Myocyte (in vitro differentiated cells): Measurements from ENCODE around the gene TMEM107. TPM values are rescaled to one million over a fixed set of nuclear protein-coding genes. Genes with fewer than 3 reads are reported as not detected.
"Not testable (repeated sequence)": the region's sequence is repeated elsewhere in the genome, so short reads cannot be mapped to it uniquely, and the experiment has no call there.

ENCODE experiments used
- DNase-seq: peaks from one replicate; pipeline ENCODE4 v3.0.0-alpha.2; 2012; ENCODE audit warnings: low read depth
- polyA plus RNA-seq: library from polyadenylated mRNA; unstranded; fragments of >200 nt; gene quantifications from one replicate; pipeline ENCODE4 v1.2.1, GENCODE V29; 2012; ENCODE audit warnings: missing spikeins
- total RNA-seq: library from RNA; depleted of rRNA; stranded (reverse); fragments of >200 nt; gene quantifications from 2 replicates; pipeline ENCODE4 v1.2.3, GENCODE V29; 2014

TMEM107 gene
- total RNA-seq: 11.5 and 15.9 TPM in 2 replicates
- 26.8 TPM for polyA plus RNA-seq

- peak; percentile 86 for DNase-seq
These were observed at the start of gene TMEM107 for GRCh38 chr17:8176197-8176940. Gene TMEM107, minus strand, starts transcription at chr17:8176380. Its CDS starts 94 bp downstream, at chr17:8176286.

GRCh38 chr17:8224891-8225812 lies 49.0 kb upstream of the TMEM107 start:
- no peak for DNase-seq

DNA sequence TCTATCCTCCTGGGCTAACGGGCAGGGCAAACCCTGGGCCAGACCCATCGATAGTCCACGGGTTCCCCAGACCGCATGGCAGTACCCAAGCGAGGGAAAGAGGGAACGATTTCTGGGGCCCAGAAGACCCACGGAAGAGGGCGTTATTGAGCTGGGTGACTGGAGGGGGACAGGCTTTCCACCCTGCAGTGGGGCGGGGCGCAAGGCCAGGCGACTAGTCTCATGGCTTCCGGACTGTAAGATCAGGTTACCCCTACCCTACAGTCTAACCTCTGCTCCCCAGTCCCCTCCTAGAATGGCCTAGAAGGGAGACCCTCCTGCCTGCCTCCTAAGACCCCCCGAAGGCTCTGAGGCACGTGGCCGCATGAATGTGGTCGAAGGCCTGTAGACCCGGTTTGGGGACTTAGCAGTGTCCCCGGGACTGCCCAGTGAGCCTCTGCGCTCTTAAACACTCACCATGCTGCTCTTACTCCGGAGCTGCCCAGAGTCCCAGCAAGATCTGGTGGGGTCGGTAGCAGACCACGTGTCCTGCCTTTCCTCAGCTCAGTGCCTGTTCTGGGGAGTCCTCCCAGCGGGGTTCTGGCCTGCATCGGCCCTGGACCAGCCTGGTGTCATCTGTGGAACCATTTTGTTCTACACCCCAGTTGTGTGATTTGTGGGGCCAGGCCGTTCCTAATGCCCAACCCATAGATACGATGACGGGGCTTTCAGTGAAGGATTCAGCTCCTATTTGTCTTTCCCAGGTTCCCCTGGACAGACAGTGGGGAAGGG lies 47.4 kb upstream of the TMEM107 start:
- peak; percentile 84 for DNase-seq

- peak; percentile 92 for DNase-seq
These were observed 46.6 kb upstream of the TMEM107 start for GRCh38 chr17:8222630-8223355.

DNA sequence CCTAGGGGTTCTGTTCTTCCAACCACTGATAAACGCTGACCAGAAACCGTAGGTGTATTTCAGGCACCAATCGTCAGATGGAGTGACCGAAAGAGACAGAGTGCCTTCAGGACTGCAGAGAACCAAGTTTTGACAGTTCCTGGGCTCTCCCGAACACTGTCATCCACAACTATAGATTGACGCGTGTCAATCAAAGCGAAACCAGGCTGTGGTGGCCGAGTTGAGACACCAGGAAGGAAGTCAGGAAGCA lies 46.1 kb upstream of the TMEM107 start:
- no peak for DNase-seq

DNA sequence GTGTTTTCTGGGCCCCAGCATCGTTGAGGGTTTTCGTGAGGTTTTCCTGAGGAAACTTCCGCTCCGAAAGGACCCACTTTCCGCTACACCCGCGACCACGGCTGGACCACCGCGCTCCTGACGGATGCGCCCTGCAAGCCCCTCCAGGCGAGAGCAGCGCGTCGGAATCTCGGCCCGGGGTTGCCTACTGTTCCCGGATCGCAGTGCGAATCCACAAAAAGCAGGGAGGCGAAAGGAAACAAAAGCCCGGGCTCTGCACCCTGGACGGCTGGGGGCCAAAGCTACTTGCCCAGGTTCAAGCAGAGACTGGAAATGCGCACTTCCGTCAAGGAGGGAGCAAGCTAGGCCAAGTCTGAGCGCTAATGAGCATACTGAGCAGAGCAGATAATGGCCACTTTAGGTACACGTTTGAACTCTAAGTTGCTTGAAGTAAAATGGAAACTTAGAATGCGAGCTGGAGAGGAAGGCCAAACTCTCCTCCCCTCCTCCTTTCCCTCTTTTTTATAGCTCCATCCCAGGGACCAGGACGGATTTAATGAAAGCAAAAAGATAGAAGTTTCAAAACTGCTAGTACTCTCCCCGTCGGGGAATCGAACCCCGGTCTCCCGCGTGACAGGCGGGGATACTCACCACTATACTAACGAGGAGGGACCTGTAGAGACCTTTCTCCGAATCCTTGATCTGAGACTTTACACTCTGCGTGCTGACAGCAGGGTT lies 45.6 kb upstream of the TMEM107 start:
- peak; percentile 93 for DNase-seq

- DNase-seq: peak; percentile 92
These were observed 44.8 kb upstream of the TMEM107 start for GRCh38 chr17:8220783-8221662.

DNA sequence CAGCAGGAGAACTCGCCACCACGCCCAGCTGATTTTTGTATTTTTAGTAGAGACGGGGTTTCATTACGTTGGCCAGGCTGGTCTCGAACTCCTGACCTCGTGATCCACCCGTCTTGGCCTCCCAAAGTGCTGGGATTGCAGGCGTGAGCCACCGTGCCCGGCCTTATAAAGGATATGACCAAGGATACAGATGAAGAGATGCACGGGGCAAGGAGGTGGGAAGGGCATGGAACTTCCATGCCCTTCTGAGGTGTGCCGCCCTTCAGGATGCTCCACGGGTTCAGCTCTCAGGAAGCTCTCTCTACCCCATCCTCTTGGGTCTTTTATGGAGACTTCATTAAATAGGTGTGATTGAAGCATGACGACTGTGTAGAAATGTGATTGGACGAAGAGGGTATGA lies 37.8 kb upstream of the TMEM107 start:
- DNase-seq: not testable (repeated sequence)

- peak; percentile 19 for DNase-seq
These were observed 36.4 kb upstream of the TMEM107 start for GRCh38 chr17:8212312-8213180.

GRCh38 chr17:8210761-8211458 lies 34.7 kb upstream of the TMEM107 start:
- no peak for DNase-seq

DNA sequence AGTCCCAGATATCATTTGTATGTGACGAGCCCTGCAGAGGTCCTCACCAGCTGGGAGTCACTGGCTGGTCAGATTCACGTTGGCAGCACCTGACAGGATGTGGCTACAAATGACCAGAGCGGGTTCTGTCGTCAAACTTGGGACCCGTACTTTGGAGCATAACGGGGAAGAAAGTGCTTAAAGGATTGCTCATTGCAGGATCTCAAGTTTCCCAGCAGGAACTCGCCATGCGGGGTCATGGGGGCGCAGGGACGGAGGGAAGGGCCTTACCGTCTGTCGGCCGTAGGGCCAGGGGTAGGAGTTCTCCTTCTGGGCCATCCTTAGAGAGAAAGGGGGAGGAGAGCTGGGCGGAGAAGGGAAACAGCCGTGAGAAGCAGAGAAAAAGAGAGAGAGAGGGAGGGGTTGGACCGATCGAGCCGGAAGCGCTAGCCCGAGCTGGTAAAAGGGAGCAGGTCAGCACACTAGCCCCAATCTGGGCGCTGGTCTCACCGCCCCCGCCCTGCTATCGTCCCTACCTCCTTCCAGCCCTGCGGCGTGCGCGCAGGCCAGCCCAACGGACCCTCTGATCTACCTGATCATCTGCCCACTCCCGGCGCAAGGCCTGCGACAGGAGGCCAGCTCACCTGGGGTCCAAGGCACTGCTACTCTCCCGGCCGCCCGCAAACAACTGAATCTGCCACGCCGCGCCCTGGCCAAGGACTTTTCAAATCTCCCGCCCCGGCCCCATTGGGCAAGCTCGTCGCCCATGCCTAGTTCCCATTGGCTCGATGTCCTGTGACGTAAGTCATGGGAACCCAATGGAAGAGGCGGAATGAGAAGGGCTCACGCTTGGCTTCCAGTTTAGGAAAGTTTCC lies 34.0 kb upstream of the TMEM107 start, which contains the start of gene AURKB:
AURKB (minus strand) TSS at position 669 of the 854 bp plus-strand sequence; CDS start at position 318, 351 bp downstream.
- peak; percentile 98 for DNase-seq

- no peak for DNase-seq
These were observed 30.4 kb upstream of the TMEM107 start for GRCh38 chr17:8206536-8206935.

DNA sequence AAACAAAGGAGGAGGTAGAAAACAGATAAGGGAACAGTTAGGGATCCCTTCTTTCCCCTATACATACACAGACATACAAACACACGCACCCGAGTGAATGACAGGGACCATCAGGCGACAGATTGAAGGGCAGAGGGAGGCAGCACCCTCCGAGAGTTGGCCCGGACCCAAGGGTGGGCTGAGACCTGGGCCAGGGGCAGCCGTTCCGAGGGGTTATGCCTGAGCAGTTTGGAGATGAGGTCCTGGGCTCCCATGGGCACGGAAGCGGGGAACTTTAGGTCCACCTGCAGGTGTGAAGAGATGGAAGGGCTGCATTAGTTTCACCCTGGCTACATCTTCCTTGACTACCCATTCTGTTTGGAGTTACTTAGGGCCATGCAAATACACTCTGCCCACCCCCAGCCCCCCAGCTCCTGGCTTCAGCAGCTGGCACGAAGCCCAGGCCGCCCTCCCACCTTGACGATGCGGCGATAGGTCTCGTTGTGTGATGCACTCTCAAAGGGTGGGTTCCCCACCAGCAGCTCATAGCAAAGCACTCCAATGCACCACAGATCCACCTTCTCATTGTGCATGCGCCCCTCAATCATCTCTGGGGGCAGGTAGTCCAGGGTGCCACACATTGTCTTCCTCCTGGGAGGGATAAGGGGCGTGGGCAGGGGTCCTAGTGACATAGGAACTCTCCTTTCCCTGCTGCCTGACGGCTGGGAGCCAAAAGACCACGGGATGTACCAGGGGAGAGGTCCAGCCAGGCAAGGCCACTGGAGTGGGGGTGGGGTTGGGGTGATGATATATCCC lies 28.8 kb upstream of the TMEM107 start:
- no peak for DNase-seq

GRCh38 chr17:8192070-8192815 lies 16.1 kb upstream of the TMEM107 start:
- peak; percentile 80 for DNase-seq

- no peak for DNase-seq
These were observed 14.3 kb upstream of the TMEM107 start for GRCh38 chr17:8190506-8190905.
